Ovary (tissue), 3 donors: ENCODE data around the gene PMIS2.
A peak's percentile ranks its signal among the peaks of the same experiment; 100 is the strongest.

Experiments used
- POLR2A ChIP-seq: fragments of 450-650 bp; IDR thresholded peaks from one replicate; pipeline ENCODE4 v1.6.1; 2017; ENCODE audit warnings: antibody characterized with exemption, mild to moderate bottlenecking, moderate library complexity
- TF ChIP-seq, protein P1 (sequence below), 3 donors: fragments of 450-650 bp in 2 of 3; fragments of 200-600 bp in 1 of 3; IDR thresholded peaks; one replicate each; pipeline versions ENCODE4 v1.5.1 to v1.8.0; 2016 to 2022; ENCODE audit warnings: antibody characterized with exemption in 3 of 3, mild to moderate bottlenecking in 1 of 3
- donor health status: DM: no; HTN: no; CAD: no.

DNA sequence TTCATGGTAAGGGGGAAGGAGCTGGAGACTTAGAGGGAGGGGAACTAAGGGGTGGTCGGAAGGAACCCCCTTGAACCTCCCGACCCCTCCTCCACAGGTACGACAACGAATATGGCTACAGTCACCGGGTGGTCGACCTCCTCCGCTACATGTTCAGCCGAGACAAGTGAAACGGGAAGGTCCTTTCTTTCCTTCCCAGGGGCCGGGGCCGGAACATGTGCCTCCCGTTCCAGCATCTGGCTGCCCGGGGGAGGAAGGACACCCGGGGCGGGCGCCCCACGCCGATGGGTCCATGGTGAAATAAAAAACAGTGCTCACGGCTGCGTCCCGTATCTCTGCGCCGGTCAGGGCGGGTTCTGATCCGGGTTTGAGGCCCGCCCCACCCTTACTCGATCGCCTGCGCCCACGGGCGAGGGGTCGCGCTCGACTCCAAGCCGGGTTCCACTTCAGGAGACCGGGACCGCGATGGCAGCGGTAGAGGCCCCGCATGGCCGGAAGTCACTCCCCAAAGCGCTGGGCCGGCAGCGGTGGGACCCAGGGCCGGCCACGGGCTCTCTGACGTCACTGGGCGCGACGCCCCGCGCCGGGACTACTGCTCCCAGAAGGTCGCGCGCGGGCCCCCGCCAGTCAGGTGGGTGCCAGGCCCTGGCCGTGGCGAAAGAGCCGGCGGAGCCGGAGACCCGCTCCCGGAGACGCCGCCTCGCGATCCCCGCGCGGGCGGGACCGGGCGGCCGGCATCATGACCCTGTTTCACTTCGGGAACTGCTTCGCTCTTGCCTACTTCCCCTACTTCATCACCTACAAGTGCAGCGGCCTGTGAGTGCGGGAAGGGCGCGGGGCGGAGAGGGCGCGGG, 40.7 kb upstream of the PMIS2 start, which contains the start of gene TMEM147:
- TF ChIP-seq, protein P1, sequence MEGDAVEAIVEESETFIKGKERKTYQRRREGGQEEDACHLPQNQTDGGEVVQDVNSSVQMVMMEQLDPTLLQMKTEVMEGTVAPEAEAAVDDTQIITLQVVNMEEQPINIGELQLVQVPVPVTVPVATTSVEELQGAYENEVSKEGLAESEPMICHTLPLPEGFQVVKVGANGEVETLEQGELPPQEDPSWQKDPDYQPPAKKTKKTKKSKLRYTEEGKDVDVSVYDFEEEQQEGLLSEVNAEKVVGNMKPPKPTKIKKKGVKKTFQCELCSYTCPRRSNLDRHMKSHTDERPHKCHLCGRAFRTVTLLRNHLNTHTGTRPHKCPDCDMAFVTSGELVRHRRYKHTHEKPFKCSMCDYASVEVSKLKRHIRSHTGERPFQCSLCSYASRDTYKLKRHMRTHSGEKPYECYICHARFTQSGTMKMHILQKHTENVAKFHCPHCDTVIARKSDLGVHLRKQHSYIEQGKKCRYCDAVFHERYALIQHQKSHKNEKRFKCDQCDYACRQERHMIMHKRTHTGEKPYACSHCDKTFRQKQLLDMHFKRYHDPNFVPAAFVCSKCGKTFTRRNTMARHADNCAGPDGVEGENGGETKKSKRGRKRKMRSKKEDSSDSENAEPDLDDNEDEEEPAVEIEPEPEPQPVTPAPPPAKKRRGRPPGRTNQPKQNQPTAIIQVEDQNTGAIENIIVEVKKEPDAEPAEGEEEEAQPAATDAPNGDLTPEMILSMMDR (IDR thresholded peaks at IDR 0.05) = no peak
- peak; percentile 58 for TF ChIP-seq POLR2A
